Activated CD4-positive, alpha-beta memory T cell treated with anti-CD3 and anti-CD28 coated beads for 36 hours (primary cell): ENCODE measurements around the gene TLCD2. TPM values are rescaled to one million over a fixed set of nuclear protein-coding genes. Genes with fewer than 3 reads are reported as not detected.
"Not testable (repeated sequence)": the region's sequence is repeated elsewhere in the genome, so short reads cannot be mapped to it uniquely, and the experiment has no call there.

Experiments used
- CTCF ChIA-PET: fragments of 350-600 bp; sonication (Branson Sonifier 250); formaldehyde crosslinking; loops from one replicate; lab custom pipeline; 2021; ENCODE audit warnings: antibody characterized with exemption, inconsistent platforms; lab: Charles Lee
- POLR2A ChIA-PET: fragments of 350-600 bp; sonication (Branson Sonifier 250); formaldehyde crosslinking; loops from one replicate; lab custom pipeline; 2021; ENCODE audit warnings: antibody characterized with exemption; lab: Charles Lee
- DNase-seq: peaks from one replicate; pipeline ENCODE4 v3.0.0-alpha.2; 2020
- H3K27ac Mint-ChIP-seq: one replicate; pipeline ENCODE4 v1.8.0; 2021; ENCODE audit warnings: mixed read lengths
- H3K27me3 Mint-ChIP-seq: one replicate; pipeline ENCODE4 v1.8.0; 2021; ENCODE audit warnings: mixed read lengths
- H3K36me3 Mint-ChIP-seq: one replicate; pipeline ENCODE4 v1.8.0; 2021; ENCODE audit warnings: mixed read lengths
- H3K4me1 Mint-ChIP-seq: one replicate; pipeline ENCODE4 v1.8.0; 2021; ENCODE audit warnings: low read depth, mixed read lengths
- H3K4me3 Mint-ChIP-seq: one replicate; pipeline ENCODE4 v1.8.0; 2021; ENCODE audit warnings: mild to moderate bottlenecking, mixed read lengths
- H3K9me3 Mint-ChIP-seq: one replicate; pipeline ENCODE4 v1.8.0; 2021; ENCODE audit warnings: mixed read lengths
- intact Hi-C: fragments of 100-400 bp; cut with micrococcal nuclease; formaldehyde crosslinking; loops from one replicate; pipeline ENCODE4 v1.15.1; 2023
- total RNA-seq, 2 experiments: library from RNA; stranded (reverse); gene quantifications; one replicate each; pipeline ENCODE4 v1.2.3, GENCODE V29; 2021

The TLCD2 gene
- total RNA-seq, 2 experiments from 2014 or later, result 0.85 to 0.86 TPM

GRCh38 chr17:1695365-1695764, 14.8 kb downstream of the TLCD2 start:
- H3K27ac Mint-ChIP-seq, result no peak overlapping the region
- POLR2A ChIA-PET, result no interaction called here

GRCh38 chr17:1693339-1693738, 16.8 kb downstream of the TLCD2 start:
- CTCF ChIA-PET, result interaction anchor here (1.6 kb wide), 1 partner anchor 63 kb away, joined by 3 read pairs; no protein-coding TSS in a partner anchor
- Mint-ChIP-seq H3K27ac (no peak overlapping the region), H3K4me1 (no peaks in the 10 kb centered on the region), H3K36me3 (no peaks in the 10 kb centered on the region), H3K9me3 (no peaks in the 10 kb centered on the region), H3K4me3 (no peak overlapping the region), H3K27me3 (peaks cover 1% of the 10 kb centered on the region)
- no peak for DNase-seq
- POLR2A ChIA-PET, result no interaction called here
- intact Hi-C loops, result no loop called here

More at GRCh38 chr17:1695365-1695764, 14.8 kb downstream of the TLCD2 start:
- intact Hi-C loops, result no loop called here
- CTCF ChIA-PET, result no interaction called here
- no peak overlapping the region for H3K4me3 Mint-ChIP-seq
- no peaks in the 10 kb centered on the region for H3K4me1 Mint-ChIP-seq
- no peaks in the 10 kb centered on the region for H3K9me3 Mint-ChIP-seq
- H3K27me3 Mint-ChIP-seq, result peaks cover 1% of the 10 kb centered on the region
- DNase-seq, result no peak
- no peaks in the 10 kb centered on the region for H3K36me3 Mint-ChIP-seq

GRCh38 chr17:1690544-1691221, 19.5 kb downstream of the TLCD2 start:
- Mint-ChIP-seq H3K36me3 (no peaks in the 10 kb centered on the region), H3K27me3 (peaks cover 1% of the 10 kb centered on the region), H3K9me3 (no peaks in the 10 kb centered on the region), H3K4me3 (no peak overlapping the region), H3K27ac (no peak overlapping the region), H3K4me1 (no peaks in the 10 kb centered on the region)
- ChIA-PET CTCF (no interaction called here), POLR2A (no interaction called here)
- intact Hi-C loops, result no loop called here
- no peak for DNase-seq

- DNase-seq, H3K27me3 Mint-ChIP-seq, H3K9me3 Mint-ChIP-seq, POLR2A ChIA-PET, H3K4me3 Mint-ChIP-seq, H3K27ac Mint-ChIP-seq, intact Hi-C loops: not testable (repeated sequence)
- Mint-ChIP-seq H3K36me3 (peaks cover 10% of the 10 kb centered on the region), H3K4me1 (peaks cover 14% of the 10 kb centered on the region)
- CTCF ChIA-PET, result interaction anchor here (0.7 kb wide), 1 partner anchor 33 kb away, joined by 4 read pairs; no protein-coding TSS in a partner anchor
Observed at GRCh38 chr17:1688405-1688804, 21.8 kb downstream of the TLCD2 start.

GRCh38 chr17:1686086-1686485, 24.1 kb downstream of the TLCD2 start:
- ChIA-PET POLR2A (no interaction called here), CTCF (no interaction called here)
- DNase-seq, result no peak
- Mint-ChIP-seq H3K27me3 (no peaks in the 10 kb centered on the region), H3K4me1 (peaks cover 30% of the 10 kb centered on the region), H3K36me3 (peaks cover 30% of the 10 kb centered on the region), H3K4me3 (no peak overlapping the region), H3K27ac (no peak overlapping the region), H3K9me3 (no peaks in the 10 kb centered on the region)
- intact Hi-C loops, result no loop called here

- CTCF ChIA-PET, result interaction anchor here (1.0 to 1.7 kb wide), 7 partner anchors 11 to 37 kb away, joined by 3 to 13 read pairs (median 4); no protein-coding TSS in a partner anchor
- Mint-ChIP-seq H3K4me1 (peaks cover 30% of the 10 kb centered on the region), H3K4me3 (peak within 1 kb of the TSS; percentile 99), H3K9me3 (no peaks in the 10 kb centered on the region), H3K36me3 (peaks cover 46% of the 10 kb centered on the region), H3K27ac (peak within 1 kb of the TSS; percentile 95), H3K27me3 (no peaks in the 10 kb centered on the region)
- peak; percentile 99 for DNase-seq
- POLR2A ChIA-PET, result interaction anchor here (0.8 to 1.8 kb wide), 7 partner anchors 16 to 58 kb away, joined by 3 to 8 read pairs (median 5); partner anchors contain the start of genes RILP and SCARF1
- intact Hi-C loops, result loop anchor here (1.0 to 2.0 kb wide), 3 partner anchors 32 to 150 kb away; partner anchors contain the start of gene RILP
Observed at GRCh38 chr17:1684378-1685189, 25.6 kb downstream of the TLCD2 start, which contains the start of gene PRPF8. TSS of gene PRPF8 (minus strand) at chr17:1684867. CDS start at chr17:1684571, 296 bp downstream.

- POLR2A ChIA-PET, result interaction anchor here (0.6 to 1.8 kb wide), 8 partner anchors 15 to 257 kb away, joined by 3 to 8 read pairs (median 4); partner anchors contain the start of genes RILP and SCARF1
Observed at GRCh38 chr17:1683459-1683858, 26.7 kb downstream of the TLCD2 start.

GRCh38 chr17:1676401-1676800, 33.8 kb downstream of the TLCD2 start:
- H3K27ac Mint-ChIP-seq, result no peak overlapping the region
- DNase-seq, result no peak
- peaks cover 82% of the 10 kb centered on the region for H3K36me3 Mint-ChIP-seq
- intact Hi-C loops, result no loop called here
- no peak overlapping the region for H3K4me3 Mint-ChIP-seq
- ChIA-PET CTCF (interaction anchor here (1.5 kb wide), 1 partner anchor 9 kb away, joined by 4 read pairs; no protein-coding TSS in a partner anchor), POLR2A (no interaction called here)
- H3K27me3 Mint-ChIP-seq, result no peaks in the 10 kb centered on the region
- H3K9me3 Mint-ChIP-seq, result no peaks in the 10 kb centered on the region
- peaks cover 12% of the 10 kb centered on the region for H3K4me1 Mint-ChIP-seq

More at GRCh38 chr17:1683459-1683858, 26.7 kb downstream of the TLCD2 start:
- Mint-ChIP-seq H3K4me3 (peak overlapping the region; percentile 99), H3K36me3 (peaks cover 52% of the 10 kb centered on the region), H3K9me3 (no peaks in the 10 kb centered on the region), H3K27me3 (no peaks in the 10 kb centered on the region), H3K4me1 (peaks cover 30% of the 10 kb centered on the region), H3K27ac (peak overlapping the region; percentile 95)
- CTCF ChIA-PET, result interaction anchor here (1.0 to 1.7 kb wide), 7 partner anchors 10 to 38 kb away, joined by 3 to 13 read pairs (median 4); no protein-coding TSS in a partner anchor
- intact Hi-C loops, result no loop called here
- DNase-seq, result no peak

- Mint-ChIP-seq H3K4me1 (peaks cover 19% of the 10 kb centered on the region), H3K27ac (peak overlapping the region; percentile 29), H3K27me3 (no peaks in the 10 kb centered on the region), H3K9me3 (no peaks in the 10 kb centered on the region), H3K4me3 (no peak overlapping the region), H3K36me3 (peaks cover 76% of the 10 kb centered on the region)
- DNase-seq, result peak; percentile 43
- POLR2A ChIA-PET, result no interaction called here
- CTCF ChIA-PET, result interaction anchor here (0.8 kb wide), 1 partner anchor 11 kb away, joined by 3 read pairs; no protein-coding TSS in a partner anchor
- intact Hi-C loops, result no loop called here
Observed at GRCh38 chr17:1673041-1673785, 37.0 kb downstream of the TLCD2 start.

- ChIA-PET CTCF (interaction anchor here (1.8 kb wide), 1 partner anchor 14 kb away, joined by 11 read pairs; the partner anchor contains the start of gene RILP), POLR2A (interaction anchor here (0.6 kb wide), 1 partner anchor 86 kb away, joined by 3 read pairs; no protein-coding TSS in a partner anchor)
- H3K36me3 Mint-ChIP-seq, result peaks cover 52% of the 10 kb centered on the region
- H3K27me3 Mint-ChIP-seq, H3K27ac Mint-ChIP-seq, H3K4me3 Mint-ChIP-seq, H3K4me1 Mint-ChIP-seq, H3K9me3 Mint-ChIP-seq, intact Hi-C loops, DNase-seq: not testable (repeated sequence)
Observed at GRCh38 chr17:1663934-1664333, 46.2 kb downstream of the TLCD2 start.

- ChIA-PET CTCF (interaction anchor here (1.7 to 2.6 kb wide), 3 partner anchors 8 to 12 kb away, joined by 5 to 18 read pairs (median 11); partner anchors contain the start of gene RILP), POLR2A (interaction anchor here (1.2 to 1.8 kb wide), 2 partner anchors 9 to 17 kb away, joined by 4 to 9 read pairs; no protein-coding TSS in a partner anchor)
- DNase-seq, result no peak
- H3K4me1 Mint-ChIP-seq, result peaks cover 3% of the 10 kb centered on the region
- H3K9me3 Mint-ChIP-seq, result no peaks in the 10 kb centered on the region
- H3K27me3 Mint-ChIP-seq, result no peaks in the 10 kb centered on the region
- H3K27ac Mint-ChIP-seq, result no peak overlapping the region
- peaks cover 61% of the 10 kb centered on the region for H3K36me3 Mint-ChIP-seq
- no peak overlapping the region for H3K4me3 Mint-ChIP-seq
- intact Hi-C loops, result no loop called here
Observed at GRCh38 chr17:1661045-1661444, 49.1 kb downstream of the TLCD2 start.
